Stimulated activated CD4-positive, alpha-beta T cell treated with anti-CD3 and anti-CD28 coated beads, Interleukin-12 subunit alpha, Interleukin-12 subunit beta, amount 100 ng/mL, for 24 hours (primary cell): ENCODE measurements around the gene TP73.

ENCODE experiments used
- DNase-seq, 2 experiments: peaks; one replicate each; pipeline ENCODE4 v3.0.0-alpha.2; 2020; ENCODE audit warnings: low read depth in 2 of 2

The TP73 gene

GRCh38 chr1:3672231-3672970 lies 20.1 kb downstream of the TP73 start:
- no peak for DNase-seq

DNA sequence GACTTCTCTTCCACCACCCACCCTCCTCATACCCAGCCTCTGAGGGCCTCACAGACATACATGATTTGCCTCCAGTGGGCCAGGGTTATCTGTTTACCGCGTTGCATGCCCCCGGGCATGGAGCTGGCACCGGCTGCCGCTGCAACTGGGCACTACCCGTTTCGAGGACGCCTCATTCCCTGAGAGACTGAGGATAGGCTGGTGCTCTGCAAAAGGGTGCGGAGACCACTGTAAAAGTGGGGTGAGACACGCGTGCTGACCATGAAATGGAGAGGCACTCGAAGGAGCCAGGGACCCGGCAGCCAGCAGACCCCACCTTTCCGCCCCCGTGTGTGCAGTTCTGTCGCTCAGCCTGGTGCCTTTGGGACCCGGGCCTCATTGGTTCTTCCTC lies 20.6 kb downstream of the TP73 start:
- no peak for DNase-seq

DNA sequence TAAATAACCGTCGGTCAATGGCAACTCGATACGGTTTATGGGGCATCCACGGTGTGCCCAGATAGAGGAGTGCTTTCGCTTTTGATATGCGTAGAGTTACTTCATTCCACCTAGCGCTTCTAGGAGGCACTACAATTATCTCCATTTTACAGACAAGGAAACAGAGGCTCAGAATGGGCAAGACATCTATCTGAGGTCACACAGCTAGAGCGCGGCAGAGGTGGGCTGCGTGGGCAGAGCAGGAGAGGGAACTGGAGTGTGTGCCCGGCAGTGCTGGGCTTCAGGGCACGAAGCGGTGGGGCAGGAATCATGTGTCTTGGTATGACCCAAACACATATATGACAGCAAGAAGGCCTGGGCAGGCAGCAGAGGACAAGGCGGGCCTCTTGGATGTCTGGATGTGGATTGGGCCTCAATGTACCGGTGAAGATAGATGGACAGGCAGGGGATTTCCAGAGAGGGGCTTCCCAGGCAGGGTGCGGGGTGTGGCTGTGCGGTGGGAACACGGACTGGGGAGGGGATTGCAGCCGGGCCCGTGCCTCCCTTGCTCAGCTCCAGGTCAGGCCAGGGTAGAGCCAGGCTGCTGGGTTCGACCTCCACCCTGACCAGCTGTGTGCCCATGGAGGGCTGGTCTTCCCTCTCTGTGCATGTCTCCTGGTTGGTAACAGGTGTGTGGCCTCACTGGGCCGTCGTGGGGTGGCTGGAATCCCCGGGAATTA lies 21.2 kb downstream of the TP73 start:
- no peak for DNase-seq

DNA sequence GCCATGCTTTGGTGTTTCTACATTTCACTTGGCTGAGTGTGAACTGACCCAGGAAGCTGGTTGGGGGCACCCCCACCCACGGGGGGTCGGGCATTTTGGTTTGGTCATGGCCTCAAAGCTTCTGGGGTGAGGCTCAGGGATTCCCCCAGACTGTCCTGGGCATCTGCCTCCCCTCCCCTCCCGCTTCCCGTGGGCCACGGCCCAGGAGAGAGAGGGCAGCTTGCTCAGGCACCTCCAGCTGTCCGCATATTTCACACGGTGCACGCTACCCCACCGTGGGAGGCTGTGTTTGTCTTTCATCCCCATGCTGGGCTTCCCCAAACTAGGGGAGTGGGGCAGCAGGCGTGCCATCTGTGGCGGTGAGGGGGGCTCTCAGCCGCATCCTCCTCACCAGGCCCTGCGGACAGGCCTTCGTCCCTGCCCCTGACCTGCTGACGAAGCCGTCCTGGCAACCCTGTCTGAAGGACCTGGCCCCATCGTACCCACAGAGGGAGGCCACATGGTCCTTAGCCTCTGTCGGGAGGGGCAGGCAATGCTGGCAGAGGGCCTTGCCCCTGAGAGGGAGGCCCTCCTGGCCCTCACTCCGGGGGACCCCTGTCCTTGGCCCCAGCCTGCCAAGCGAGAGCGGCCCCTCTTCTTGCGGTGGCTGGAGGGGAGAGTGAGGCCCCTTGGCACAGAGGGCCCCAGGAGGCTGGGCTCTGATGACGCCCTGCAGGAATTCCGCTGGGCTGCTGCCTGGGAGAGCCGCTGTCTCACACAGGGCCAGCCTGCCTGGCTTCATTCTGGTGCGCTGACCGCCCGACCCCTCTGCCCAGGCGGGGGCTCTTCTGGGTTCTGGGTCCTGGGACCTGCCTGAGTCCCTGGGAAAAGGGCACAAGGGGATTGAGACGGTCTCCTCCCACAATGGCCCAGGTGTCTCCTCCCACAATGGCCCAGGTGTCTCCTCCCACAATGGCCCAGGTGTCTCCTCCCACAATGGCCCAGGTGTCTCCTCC lies 22.1 kb downstream of the TP73 start:
- DNase-seq, result no peak

GRCh38 chr1:3675436-3675835 lies 23.1 kb downstream of the TP73 start:
- DNase-seq, result no peak

- no peak for DNase-seq
Observed at GRCh38 chr1:3676581-3677470, 24.5 kb downstream of the TP73 start.

DNA sequence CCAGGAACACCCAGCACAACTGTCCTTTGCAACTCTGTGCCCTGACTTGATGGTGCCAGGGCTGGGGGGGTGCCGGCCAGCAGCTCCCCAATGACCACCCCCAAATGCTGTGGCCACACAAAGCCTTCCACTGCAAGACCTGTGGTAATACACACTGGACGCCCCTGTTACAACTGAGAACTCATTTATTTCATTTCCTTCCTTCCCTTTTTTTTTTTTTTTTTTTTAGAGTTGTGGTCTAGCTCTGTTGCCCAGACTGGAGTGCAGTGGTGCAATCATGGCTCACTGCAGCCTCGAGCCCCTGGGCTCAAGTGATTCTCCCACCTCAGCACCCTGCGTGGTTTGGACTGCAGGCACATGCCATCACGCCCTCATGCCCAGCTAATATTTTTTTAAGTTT lies 25.2 kb downstream of the TP73 start:
- DNase-seq, result no peak

GRCh38 chr1:3678361-3679097 lies 26.2 kb downstream of the TP73 start:
- DNase-seq, result no peak

- no peak for DNase-seq
Observed at GRCh38 chr1:3679098-3679555, 26.8 kb downstream of the TP73 start.

- no peak for DNase-seq
Observed at GRCh38 chr1:3679799-3680453, 27.6 kb downstream of the TP73 start.

GRCh38 chr1:3680488-3681230 lies 28.3 kb downstream of the TP73 start:
- DNase-seq, result no peak

DNA sequence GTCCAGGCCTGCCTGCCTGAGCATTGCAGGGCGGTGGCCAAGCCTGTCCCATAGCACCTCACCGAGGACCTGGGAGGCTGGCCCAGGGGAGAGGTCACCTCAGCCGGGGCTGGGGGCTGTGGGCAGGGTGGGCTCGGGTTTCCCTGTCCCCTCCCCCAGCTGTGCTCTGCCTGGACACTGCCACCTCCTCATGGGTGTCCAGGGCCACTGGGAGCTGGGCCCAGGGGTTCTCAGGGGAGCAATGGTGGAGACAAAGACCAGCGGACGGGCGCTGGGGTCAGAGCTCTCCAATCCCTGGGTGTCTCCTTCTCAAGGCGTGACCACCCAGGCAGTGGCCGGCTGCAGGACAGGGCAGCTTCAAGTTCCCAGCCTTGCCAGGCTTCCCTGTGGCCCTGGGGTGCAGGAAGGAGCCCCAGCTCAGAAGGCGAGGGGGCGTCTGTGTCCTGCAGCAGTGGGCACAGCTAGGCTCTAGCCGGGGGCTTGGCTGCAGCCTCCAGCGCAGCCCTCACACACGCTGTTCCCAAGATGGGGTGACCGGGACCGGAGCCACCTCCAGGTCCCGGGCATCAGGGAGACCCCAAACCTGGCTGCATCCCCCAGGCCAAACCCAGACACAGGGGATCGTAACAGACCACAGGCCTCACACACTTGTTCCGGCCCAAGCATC lies 29.0 kb downstream of the TP73 start:
- DNase-seq, result no peak

- no peak for DNase-seq
Observed at GRCh38 chr1:3681898-3682806, 29.8 kb downstream of the TP73 start.

DNA sequence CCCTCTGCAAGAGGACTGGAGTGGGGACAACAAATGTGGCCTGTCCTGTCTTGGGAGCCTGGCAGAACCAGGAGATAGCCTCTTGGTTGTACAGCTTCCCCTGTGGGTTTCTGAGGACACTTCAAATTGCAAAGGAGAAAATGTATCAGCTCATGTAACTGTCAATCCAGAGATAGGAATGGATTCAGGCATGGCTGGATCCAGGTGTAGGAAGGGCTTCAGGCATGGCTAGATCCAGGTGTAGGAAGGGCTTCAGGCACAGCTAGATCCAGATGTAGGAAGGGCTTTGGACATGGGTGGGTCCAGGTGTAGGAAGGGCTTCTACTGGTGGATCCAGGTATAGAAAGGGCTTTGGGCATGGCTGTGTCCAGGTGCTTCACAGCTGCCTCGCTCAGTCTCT lies 30.9 kb downstream of the TP73 start:
- no peak for DNase-seq

DNA sequence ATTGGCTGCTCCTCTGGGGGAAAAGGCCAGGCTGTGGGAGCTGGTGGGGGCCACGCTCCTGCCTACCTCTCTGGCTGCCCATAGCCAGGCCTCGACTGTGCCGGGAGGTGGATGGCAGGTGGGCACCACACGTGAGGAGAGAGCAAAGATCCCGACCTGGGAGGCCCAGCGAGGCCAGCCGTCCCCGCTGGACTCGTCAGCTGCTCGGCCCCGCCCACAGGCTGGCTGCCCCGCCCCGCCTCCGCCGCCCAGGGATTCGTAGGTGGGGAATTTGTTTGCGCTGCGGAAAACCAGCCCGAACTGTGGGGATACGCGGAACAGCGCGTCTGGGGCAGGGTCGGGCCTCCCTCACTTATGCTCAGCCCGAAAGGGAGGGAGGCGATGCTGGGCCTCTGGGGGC lies 31.7 kb downstream of the TP73 start:
- no peak for DNase-seq

- no peak for DNase-seq
Observed at GRCh38 chr1:3685222-3685621, 32.9 kb downstream of the TP73 start.

GRCh38 chr1:3685906-3686305 lies 33.6 kb downstream of the TP73 start:
- DNase-seq, result no peak

DNA sequence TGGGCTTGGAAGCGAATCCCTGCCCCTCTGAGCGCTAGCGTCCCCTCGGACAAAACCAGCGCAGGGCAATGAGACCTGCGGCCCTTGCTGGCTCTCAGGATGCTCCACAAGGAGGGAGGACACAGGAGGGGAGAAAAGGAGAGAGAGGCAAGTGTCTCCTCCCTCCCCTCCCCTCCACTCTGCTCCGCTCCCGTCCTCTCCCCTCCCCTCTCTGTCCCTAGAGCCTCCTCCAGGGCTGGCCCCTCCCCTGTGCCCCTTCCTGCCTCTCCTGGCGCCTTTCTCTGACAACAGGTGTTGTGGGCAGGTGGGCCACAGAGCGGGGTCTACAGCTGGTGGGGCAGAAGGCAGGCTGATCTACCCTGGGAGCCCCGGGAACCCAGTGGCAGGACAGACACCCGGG lies 35.2 kb downstream of the TP73 start:
- no peak for DNase-seq
